Measurements from ENCODE around the gene PDE4D. TPM values are rescaled to one million over a fixed set of nuclear protein-coding genes. Genes with fewer than 3 reads are reported as not detected.

Gene PDE4D
- total and polyA plus RNA-seq, 11 donors, result 5.2 to 68.3 (median 42.1) TPM

DNA sequence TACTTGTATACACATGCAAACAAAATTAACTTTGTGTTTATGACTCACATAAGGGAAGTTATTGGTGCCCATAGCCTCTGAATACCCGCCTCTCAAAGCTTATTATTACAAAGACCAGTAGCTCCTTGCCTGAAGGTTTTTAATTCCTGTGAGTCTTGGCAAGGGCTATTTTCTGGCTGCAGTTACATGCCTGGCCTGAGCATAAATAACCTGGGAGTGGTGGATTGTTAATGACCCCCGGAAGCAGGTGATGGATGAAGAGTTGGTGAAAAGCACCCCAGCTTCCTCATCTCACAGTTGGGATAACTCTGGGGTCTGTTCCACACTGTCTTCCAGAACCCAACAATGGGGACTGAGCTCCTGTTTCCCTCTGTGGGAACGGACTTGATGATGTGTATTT is 594.5 kb downstream of the PDE4D start:
- Histone ChIP-seq H3K4me3 (no peak overlapping the region), H3K36me3 (no peaks in the 10 kb centered on the region), H3K27ac (peak overlapping the region in 5 of 12 donors; percentile 2 to 56 (median 3)), H3K4me1 (peaks cover 0 to 34% (median 15%) of the 10 kb centered on the region in 12 donors), H3K27me3 (no peaks in the 10 kb centered on the region), H3K9me3 (peaks cover 0 to 4% (median 0%) of the 10 kb centered on the region in 12 donors)
- intact Hi-C loops (cut with DNase I), result loop anchor here in 1 of 10 donors (10.0 kb wide), 1 partner anchor 56 kb away; no protein-coding TSS in a partner anchor
- ATAC-seq, result peak in 3 of 4 donors; percentile 50 to 66 (median 62)
- TF ChIP-seq, protein P1, sequence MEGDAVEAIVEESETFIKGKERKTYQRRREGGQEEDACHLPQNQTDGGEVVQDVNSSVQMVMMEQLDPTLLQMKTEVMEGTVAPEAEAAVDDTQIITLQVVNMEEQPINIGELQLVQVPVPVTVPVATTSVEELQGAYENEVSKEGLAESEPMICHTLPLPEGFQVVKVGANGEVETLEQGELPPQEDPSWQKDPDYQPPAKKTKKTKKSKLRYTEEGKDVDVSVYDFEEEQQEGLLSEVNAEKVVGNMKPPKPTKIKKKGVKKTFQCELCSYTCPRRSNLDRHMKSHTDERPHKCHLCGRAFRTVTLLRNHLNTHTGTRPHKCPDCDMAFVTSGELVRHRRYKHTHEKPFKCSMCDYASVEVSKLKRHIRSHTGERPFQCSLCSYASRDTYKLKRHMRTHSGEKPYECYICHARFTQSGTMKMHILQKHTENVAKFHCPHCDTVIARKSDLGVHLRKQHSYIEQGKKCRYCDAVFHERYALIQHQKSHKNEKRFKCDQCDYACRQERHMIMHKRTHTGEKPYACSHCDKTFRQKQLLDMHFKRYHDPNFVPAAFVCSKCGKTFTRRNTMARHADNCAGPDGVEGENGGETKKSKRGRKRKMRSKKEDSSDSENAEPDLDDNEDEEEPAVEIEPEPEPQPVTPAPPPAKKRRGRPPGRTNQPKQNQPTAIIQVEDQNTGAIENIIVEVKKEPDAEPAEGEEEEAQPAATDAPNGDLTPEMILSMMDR (IDR thresholded peaks at IDR 0.05), result no peak
- TF ChIP-seq POLR2A (IDR thresholded peaks at IDR 0.05), result no peak
- no peak for DNase-seq
- WGBS, 4 donors, result 29 to 48% (median 30%) methylated on average over 3 of the region's 3 CpGs

DNA sequence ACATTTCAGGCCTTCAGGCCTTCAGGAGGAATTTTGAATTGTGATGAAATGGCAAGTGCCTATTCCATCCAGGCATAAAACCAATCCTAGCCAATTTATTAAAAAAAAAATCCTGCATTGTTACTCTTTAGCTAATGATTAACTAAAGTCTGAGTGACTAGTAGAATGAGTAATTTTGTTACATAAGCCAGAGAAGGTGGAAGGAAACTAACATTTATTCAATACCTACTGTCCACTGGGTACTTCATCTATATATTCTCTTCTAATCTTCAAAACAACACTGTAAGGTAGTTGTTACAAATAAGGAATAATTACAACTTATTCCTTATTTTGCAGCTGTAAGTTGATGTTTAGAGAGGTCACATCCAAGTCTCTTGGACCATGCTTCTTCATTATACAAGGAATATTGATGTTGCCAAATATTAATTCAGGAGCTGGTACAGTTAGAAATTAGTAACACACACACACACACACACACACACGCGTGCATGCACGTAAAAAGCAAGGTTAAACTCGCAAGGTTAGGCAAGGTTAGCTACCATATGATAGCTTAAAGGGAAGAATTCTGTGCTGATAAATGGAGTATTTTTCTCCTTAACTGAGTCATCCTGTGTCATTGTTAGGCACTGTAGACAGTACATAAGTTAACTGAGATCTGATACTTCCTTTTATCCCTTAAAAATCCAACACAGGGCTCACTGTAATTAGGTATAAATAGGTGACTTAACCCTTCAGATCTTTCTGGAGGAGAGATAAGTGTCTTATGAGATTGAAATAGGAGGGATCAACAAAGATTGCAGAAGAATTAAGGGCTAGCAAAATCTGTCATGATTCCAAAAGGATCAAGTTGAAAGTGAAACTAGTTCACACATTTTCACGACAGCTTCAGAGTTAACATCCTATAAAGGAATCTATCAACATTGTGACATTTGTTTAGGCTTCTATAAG is 596.9 kb downstream of the PDE4D start:
- Histone ChIP-seq H3K27ac (peak overlapping the region in 11 of 12 donors; percentile 4 to 78 (median 58)), H3K4me3 (peak overlapping the region in 11 of 12 donors; percentile 1 to 56 (median 41)), H3K4me1 (peaks cover 0 to 34% (median 15%) of the 10 kb centered on the region in 12 donors), H3K36me3 (no peaks in the 10 kb centered on the region), H3K9me3 (no peaks in the 10 kb centered on the region), H3K27me3 (no peaks in the 10 kb centered on the region)
- TF ChIP-seq POLR2A (IDR thresholded peaks at IDR 0.05), result no peak
- TF ChIP-seq, protein P1 (IDR thresholded peaks at IDR 0.05), result no peak
- DNase-seq, result no peak
- peak in 3 of 4 donors; percentile 36 to 59 (median 39) for ATAC-seq
- intact Hi-C loops (cut with DNase I), result loop anchor here in 1 of 10 donors (10.0 kb wide), 1 partner anchor 58 kb away; no protein-coding TSS in a partner anchor
- WGBS, 4 donors, result 9 to 18% (median 15%) methylated on average over 5 of the region's 5 CpGs

DNA sequence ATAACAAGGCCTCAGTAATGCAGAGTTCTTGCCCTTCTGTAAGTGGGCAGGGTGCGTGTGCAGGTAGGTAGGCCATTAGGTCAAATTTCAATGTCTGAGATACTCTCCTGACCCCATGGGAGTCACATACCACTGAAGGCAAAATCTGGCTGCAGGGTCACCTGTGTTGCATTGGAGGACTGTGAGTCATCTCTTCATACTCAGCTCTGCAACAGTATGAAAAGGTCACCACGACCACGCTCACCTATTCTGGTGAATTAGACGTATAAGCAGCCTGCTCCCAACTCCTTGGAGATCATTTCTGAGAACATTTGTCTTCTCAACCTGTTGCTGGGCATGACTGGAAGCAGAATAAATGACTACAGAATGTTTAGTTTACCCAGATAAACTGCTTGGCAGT is 599.8 kb downstream of the PDE4D start:
- Histone ChIP-seq H3K4me3 (no peak overlapping the region), H3K27ac (peak overlapping the region in 1 of 12 donors; percentile 70), H3K36me3 (no peaks in the 10 kb centered on the region), H3K27me3 (no peaks in the 10 kb centered on the region), H3K4me1 (peaks cover 0 to 26% (median 9%) of the 10 kb centered on the region in 12 donors), H3K9me3 (no peaks in the 10 kb centered on the region)
- TF ChIP-seq, protein P1 (IDR thresholded peaks at IDR 0.05), result no peak
- no peak for TF ChIP-seq POLR2A (IDR thresholded peaks at IDR 0.05)
- ATAC-seq (peak in 1 of 4 donors; percentile 39), DNase-seq (no peak)
- WGBS, 4 donors, result 87 to 96% (median 93%) methylated on average over 4 of the region's 4 CpGs
- intact Hi-C loops (cut with DNase I), result loop anchor here in 1 of 10 donors (10.0 kb wide), 1 partner anchor 61 kb away; no protein-coding TSS in a partner anchor

DNA sequence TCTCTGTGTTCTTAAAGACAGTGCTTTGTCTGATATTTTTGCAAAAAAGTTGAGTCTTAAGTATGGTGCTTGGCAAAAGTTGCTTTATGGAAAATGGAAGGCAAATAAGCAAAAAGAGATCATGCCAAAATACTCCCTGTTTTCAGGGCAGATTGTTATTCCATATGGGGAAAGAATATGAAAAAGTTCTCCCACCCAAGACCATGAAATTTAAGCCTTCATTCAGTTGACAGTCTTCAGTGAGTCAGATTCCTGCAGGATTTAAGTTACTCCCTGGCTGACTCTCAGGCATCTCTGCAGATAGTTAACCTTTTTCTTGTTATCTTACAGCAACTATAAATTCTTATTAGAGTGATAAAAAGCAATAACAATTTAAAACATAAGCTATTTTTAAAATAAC is 601.6 kb downstream of the PDE4D start:
- DNase-seq, result no peak
- Histone ChIP-seq H3K4me3 (no peak overlapping the region), H3K9me3 (no peaks in the 10 kb centered on the region), H3K27ac (no peak overlapping the region), H3K27me3 (no peaks in the 10 kb centered on the region), H3K36me3 (no peaks in the 10 kb centered on the region), H3K4me1 (peaks cover 0 to 17% (median 8%) of the 10 kb centered on the region in 12 donors)
- intact Hi-C loops (cut with DNase I), result loop anchor here in 1 of 10 donors (10.0 kb wide), 1 partner anchor 63 kb away; no protein-coding TSS in a partner anchor
- no peak for ATAC-seq
- TF ChIP-seq, protein P1 (IDR thresholded peaks at IDR 0.05), result no peak
- no peak for TF ChIP-seq POLR2A (IDR thresholded peaks at IDR 0.05)

All from heart left ventricle (tissue), 16 donors.